Kidney glomerular epithelial cell (primary cell): ENCODE data around the gene MRPL49.
"Not testable (repeated sequence)": the region's sequence is repeated elsewhere in the genome, so short reads cannot be mapped to it uniquely, and the experiment has no call there.

Experiments used
- DNase-seq: peaks from one replicate; lab custom pipeline; 2025; lab: John Stamatoyannopoulos, UW

Gene MRPL49

DNA sequence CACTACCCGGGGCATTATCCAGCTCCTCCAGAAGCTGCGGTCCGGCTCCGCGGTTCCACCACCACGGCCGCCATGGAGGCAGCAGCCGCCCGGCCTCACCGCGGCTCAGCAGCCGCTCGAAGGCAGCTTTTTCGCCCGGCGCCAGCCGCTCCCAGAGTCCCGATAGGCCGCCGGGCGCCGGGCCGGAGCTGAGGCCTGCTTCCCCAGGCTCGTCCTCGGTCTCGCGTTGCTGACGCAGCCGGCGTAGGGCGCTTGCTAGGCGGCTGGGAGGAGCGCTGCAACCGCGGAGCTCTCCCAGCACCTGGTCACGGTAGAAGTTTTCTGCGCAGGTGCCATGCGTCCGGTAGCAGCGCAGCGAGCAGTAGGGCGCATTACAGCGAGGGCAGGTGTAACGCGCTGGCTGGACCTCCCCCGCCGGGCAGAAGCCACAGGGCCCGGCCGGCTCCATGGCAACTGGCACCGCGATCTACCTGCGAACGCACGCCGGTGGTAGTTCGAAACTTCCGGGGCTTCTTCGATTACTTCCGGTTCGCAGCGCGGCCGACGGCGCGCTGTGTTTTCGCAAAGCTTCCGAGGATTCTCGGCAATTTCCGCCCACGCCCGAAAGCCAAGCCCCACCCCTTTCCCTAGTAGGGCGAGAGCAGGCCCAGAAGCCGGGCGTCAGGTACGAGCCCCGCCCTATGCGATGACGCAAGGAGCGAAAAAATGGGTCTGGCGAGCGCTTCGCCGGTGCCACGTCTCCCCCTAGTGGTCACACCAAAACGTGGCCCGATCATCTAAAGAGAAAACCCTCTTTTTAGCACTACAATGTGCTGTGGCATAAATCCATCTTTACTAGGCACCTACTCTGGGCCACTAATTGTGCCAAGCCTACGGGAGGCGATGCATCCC lies 4.7 kb upstream of the MRPL49 start, which contains the start of gene ZNHIT2:
ZNHIT2 (minus strand) TSS at position 496 of the 891 bp plus-strand sequence; CDS start at position 448, 48 bp downstream.
- peak; percentile 98 for DNase-seq

DNA sequence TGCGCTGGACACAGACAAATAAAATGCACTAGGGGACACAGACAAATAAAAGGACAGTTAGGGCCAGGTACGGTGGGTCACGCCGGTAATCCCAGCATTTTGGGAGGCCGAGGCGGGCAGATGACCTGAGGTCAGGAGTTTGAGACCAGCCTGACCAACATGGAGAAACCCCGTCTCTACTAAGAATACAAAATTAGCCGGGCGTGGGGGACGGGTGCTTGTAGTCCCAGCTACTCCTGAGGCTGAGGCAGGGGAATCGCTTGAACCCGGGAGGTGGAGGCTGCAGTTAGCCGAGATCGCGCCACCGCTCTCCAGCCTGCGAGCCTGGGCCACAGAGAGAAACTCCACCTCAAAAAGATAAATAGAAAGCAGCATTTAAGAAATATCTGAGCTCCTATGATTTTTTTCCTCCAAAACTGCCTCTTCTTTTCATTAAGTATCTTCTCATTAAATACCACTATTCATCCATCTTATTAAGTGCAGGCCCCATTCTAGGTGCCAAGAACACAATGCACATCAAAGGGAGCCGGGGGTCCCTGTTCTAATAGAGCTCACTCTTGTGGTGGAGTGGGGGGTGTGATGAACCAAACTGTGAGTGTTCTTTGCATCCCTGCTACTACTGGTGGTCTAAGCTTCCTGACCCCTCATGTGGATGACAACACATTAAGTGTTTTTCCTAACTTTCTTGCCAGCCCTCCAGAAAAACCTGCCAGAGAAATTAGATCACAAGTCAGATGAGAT lies 3.9 kb upstream of the MRPL49 start:
- no peak for DNase-seq

DNA sequence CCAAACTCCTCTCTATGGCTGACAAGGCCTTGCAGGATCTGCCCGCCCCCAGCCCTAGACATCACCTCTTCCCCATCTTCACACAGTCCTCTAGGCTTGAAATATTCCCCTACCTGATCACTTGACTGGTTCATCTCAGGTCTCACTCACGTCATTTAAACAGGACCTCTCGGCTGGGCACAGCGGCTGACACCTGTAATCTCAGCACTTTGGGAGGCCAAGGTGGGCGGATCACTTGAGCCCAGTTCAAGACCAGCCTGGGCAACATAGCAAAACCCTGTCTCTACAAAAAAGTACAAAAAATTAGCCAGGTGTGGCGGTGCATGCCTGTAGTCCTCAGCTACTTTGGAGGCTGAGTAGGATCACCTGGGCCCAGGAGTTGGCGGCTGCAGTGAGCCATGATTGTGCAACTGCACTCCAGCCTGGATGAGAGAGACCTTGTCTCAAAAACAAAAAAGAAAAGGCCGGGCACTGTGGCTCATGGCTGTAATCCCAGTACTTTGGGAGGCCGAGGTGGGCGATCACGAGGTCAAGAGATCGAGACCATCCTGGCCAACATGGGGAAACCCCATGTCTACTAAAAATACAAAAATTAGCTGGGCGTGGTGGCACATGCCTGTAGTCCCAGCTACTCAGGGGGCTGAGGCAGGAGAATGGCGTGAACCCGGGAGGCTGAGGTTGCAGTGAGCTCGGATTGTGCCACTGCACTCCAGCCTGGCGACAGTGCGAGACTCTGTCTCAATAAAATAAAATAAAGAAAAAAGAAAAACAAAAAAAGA lies 3.0 kb upstream of the MRPL49 start:
- not testable (repeated sequence) for DNase-seq

DNA sequence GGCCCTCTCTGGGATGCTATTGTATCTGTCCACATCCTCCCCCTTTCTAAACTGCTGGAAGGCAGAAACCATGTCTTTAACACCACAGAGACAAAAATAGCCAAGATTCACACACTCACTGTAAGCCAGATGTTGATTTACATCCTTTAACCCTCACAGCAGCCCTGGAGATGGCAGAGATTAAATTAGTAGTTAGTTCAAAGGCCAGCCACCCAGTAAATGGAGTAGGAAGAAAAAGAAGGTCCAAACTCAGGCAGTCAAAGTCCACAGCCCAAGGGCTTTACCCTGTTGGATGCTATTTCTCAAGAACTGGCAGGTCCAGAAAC lies 2.5 kb upstream of the MRPL49 start:
- no peak for DNase-seq

DNA sequence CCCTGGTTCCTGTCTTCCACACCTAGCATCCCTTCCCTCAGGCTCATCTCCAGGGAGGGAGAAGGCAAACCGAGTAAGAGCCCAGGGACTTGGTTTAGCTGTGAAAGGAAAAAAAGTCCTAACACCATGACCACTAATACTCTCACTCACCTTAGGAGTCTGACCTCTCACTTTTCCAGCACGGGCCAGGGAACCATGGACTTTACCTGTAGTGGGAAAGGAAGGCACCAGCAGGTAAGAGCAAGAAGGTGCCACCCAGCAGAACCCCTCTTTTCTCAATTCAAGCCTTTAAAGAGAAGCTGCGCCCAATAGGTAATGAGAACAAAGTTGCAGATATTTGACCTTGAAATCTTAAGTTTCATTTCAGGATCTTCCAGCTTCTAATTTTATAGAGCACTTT lies 1.3 kb upstream of the MRPL49 start:
- DNase-seq = no peak

DNA sequence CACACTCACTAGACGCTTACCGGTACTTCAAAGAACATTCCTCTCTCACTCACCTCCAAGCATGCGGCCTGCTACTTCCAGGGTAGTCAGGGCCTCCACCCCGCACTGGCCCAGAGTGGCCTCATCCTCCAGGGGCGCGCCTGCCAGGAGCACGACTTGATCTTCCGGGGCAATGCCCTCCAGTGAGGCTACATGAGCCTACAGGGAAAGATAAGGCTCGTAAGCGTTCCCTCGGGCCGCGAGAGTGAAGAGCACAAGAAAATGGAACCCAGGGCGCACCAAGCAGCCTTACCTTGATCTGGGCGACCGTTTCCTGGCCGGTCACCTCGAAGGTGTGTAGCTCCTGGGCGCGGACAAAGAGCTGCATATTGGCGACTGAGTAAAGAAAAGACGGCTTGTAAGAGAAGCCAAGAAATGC lies 665 bp upstream of the MRPL49 start:
- DNase-seq = no peak

DNA sequence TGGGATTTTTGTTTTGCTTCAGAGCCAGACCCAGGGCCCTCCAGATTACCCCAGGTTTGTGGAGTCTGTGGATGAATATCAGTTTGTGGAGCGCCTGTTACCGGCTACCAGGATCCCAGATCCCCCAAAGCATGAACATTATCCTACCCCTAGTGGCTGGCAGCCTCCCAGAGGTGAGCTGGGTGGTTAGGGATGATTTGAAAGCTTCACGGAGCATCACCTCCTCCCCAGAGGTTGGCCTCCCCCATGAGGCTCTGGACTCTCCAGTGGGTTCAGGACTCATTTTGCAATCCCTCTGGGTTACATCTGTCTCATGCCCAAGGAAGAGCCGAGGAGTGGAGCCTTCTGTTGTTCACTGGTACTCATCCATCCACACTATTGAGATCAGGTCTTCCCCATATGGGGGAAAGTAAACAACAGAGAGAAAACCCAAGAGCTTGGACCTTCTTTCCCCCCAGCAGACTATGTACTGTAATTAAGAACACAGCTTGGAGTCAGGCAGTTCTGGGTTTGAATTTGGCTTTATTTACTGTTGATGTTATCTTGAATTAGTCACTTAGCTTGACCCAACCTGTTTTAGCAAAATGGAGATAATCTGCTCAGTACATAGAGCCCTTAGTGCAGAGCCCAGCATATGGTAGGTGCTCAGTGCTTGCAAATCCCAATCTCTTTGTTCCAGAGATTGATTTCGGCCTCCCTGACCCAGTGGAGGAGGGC lies 2.5 kb downstream of the MRPL49 start:
- DNase-seq = no peak

DNA sequence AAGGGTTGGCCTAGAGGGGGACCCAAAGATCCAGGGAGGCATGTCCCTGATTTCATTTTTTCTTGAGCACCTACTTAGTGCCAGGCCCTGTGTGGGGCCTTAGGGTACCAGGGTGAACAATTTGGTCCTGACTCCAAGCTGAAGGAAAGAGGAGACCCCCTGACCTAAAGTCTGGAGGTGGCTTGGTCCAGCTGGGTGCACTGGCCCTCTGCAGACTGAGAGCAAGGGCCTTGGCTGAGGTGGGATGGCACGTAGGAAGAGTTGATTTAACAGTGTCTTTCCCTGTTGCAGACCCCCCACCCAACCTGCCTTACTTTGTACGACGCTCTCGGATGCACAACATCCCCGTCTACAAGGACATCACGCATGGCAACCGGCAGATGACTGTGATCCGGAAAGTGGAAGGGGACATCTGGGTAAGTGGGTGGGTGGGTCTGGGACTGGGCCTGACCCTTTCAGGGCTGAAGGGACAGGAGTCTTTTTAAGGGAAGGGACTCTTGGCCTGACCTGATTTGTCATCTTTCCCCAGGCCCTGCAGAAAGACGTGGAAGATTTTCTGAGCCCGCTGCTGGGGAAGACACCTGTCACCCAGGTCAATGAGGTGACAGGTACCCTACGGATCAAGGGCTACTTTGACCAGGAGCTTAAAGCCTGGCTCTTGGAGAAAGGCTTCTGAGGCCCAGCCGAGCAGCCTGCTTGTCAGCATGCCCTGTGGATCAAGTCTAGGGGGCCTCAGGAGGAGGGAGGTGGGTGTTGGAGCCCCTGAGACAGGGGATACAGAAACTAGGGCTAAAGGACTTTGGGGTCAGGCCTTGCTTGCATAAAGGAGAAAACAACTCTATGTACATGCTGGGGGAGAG lies 3.3 kb downstream of the MRPL49 start:
- DNase-seq = no peak

DNA sequence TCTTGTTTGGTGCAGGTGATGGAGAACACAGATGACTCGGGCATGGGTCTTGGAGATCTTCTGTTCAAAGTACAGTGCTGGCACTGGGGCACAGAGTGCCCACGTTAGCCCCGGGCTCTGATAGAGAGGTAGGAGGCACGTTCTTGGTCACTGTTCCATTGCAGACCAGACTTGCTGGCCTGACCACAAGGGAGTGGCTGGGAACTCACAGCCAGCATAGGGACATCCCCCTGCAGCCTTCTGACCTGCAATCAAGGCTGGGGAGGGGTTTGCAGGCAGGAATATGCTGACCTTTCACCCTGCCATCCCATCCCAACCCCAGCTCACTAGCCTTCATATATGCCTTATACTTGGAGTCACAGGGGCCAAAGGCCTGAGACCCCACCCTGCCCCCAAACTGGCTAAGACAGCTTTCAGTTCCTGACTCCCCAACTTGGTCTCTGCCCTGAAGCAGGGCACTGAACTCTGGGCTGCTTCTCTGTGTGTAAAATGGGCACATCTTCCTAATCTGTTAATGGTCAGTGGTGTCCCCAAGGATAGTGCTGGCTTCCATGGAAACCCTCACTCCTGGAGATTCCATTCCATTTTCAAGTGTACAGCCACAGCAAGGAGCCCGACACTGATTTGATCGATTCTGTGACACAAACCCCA lies 4.6 kb downstream of the MRPL49 start:
- no peak for DNase-seq

DNA sequence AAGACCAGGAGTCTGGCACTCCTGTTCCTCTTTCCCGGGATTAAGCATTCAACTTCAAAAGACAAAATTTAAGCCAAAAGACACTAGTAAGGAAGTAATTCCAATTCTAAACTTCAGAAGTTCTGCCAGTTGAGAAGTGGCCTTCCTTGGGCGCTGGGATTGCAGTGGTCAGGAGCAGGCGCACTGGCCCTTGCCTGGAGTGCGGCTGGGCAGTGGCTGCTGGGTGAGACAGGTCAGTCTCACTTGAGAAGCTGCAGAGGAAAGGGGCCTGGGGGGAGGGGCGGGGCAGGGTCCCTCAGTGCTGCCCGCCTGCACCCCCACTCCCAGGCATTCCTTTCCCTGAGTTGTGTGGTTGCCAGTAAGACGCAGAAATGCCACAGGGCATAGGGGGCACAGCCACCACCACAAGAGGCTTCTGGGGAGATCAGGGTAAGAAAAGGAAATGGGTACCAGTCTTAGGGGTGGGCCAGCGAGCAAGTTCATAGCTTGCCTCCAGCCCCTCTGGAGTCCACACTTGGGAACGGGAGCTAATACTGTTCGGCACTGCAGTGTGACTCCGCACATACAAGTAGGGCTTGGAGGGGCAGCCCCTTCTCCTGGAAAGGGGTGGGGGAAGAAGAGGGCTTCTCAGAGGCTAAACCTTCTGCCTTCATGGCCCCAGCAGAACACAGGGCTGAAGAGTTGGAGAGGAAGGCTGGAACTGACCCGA lies 5.5 kb downstream of the MRPL49 start:
- no peak for DNase-seq

DNA sequence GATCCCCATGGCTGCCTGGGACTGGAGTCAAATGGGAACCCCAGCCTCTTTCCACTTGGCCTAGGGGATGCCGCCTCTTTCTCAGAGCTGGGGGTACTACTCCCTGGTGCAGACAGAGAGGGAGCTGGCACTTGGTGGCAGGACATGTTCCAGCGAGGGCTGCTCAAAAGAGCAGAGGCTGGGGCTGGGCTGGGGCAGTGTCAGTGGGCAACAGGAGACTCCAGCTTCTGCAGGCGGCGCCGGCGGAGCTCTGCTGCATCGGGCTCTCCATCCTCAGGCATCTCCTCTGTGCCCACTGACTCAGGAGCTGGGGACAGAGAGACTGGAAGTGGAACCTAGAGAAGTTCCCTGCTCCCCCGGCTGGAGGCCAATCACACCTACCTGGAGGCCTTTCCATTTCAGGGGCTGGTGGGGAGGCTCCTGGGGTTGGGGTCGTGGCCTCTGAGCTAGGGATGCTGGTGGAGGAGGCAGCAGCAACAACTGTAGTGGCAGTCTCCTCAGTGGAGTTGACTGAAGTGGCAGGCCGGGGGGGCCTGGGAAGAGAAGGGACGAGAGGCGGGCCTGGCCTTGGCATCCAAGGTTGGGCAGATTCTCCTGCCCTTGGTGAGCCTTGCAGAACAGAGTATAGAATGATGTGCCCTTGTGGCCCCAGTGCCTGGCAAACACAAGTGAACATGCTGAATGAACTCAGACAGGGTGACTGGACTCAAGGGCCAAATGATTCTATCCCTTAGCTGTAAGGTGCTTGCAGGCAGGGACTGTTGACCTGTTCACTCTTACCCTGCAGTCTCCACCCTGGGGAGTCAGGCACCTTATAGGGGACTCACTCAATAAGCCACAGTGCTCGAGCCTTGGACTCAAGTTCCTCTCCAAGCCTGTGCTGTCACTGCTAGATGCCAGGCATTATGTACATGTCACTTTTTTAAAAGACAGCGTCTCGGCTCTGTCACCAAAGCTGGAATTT lies 6.3 kb downstream of the MRPL49 start:
- DNase-seq = no peak

DNA sequence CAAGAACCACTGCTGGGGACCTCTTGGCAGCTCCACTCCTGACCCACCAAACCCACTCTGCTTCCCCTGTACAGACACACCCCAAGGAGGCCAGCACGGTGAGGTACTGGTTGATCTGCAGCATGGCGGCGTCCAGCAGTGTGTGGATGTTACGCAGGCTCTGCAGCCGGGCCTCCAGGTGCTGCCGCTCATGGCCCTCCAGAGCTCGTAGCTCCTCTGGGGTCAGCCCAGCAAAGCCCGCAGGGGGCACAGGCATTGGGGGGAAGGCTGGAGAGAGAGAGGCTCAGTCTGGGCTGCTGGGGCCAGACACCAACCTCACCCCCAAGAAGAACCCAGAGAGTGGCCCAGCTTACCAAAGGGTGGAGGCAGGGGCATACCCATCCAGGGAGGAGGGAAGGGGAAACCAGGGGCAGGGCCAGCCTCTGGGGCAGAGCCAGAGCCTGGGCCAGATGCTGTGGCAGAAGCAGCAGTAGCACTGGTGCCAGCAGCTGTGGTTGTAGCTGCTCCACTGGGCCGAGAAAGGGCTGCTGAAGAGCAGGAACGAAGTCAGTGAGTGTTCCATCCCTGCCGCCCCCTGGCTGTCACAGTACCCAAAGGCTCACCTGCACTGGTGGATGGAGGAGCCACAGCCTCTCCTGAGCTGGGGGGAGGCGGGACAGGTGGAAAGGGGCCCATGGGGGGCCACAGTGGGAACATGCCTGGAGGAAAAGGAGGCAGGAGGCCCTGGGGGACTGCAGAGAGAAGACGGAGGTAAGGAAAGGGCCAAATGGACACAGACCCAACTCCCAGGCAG lies 7.7 kb downstream of the MRPL49 start:
- no peak for DNase-seq

DNA sequence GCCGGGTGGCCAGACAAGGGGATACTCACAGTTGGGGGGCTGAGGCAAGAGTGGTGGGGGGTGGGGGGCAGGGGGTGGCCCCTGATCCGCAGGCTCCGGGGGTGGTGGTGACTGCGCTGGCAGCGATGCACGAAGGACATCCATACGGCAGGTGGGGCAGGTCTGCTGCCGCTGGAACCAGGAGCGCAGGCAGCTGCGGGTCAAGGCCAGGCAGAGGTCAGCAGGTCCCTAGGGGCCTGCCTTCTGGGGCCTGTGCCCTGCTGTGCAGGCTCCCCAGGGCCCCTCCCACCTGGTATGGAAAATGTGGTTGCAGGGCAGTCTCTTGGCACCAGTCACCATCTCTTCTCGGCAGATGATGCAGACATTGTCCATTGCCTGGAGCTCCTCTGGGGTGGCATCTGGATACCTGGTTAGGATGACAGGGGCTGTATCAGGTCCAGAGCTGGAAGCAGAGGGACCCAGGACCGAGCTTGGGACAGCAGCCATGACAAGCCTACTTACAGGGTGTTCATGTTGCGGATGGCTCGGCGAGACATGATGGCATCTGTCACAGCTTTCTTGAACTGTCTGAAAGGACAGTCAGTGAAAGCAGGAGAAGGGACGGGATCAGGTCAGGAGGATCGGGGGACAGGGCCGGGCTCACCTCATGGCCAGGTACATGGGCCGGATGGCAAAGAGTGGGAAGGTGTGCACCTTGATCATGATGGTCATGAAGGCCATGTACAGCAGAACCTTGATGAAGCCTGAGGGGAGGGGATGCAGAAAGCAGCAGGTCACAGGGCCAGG lies 8.7 kb downstream of the MRPL49 start:
- DNase-seq = no peak

DNA sequence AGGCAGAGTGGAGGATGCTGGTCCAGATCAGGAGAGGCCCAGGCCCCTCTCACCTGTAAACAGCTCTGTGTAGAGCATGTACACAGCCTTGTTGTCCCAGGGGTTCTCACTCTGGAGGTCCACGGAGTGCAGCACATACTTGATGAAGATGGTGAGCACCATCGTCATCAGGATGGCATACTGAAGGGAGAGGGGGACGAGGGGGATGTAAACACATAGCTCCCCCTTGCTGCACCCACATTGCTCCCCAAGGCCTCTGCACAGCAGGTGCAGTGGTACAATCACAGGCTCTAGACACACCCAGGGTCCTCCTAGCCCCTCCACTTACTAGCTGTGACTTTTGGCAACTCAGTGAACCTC lies 9.3 kb downstream of the MRPL49 start:
- no peak for DNase-seq

DNA sequence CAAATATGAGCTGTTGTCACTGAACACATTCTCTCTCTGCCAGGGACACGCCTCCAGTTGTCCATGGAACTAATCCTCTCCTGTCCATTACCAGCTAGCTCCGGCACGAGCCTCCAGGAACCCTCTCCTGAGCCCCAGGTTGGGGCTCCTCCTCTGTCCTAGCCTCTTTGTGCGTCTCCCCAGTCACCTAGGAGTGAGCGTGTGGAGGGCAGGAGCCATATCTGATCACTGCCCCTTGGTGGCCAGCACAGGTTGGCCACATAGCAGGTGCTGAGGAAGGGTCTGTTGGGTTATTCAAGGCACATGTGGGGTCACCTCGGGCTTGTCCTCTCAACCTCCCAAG lies 9.7 kb downstream of the MRPL49 start:
- no peak for DNase-seq

DNA sequence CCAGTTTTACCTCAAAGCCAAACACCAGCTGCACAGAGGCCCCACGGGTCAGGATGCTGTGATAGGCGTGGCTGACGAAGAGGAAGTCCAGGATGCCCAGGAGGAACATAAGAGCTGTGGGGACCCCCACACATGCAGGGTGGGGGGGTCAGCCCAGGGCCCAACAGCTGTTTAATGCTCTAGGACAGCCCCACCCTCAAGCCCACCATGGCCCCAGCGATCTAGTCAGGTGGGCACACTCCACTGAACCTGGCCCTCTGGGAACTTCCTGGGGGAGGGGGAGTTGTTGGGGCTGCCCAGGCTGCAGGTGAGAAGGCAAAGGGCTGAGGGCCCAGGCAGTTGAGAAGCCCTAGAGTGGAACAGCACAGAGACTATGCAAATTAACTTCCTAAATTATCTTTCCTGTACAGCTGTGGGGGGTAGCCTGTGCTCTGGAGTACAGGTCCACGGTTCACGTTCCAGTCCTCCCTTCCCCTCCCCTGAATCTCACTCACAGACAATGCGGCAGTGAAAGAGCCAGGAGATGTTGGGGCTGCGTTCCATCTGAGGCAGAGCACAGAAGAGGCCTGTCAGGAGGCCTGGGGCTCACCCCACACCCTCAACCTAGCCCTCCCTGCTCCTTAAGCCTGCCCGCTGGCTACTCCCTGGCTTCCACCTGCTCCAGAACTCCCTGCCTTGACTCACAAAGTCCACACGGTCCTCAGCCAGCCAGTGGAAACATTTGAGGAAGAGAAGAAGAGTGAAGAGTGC lies 10.3 kb downstream of the MRPL49 start:
- DNase-seq = no peak
